Cardiac fibroblast (primary cell): Measurements from ENCODE around the gene KRT6A.
"Not testable (repeated sequence)": the region's sequence is repeated elsewhere in the genome, so short reads cannot be mapped to it uniquely, and the experiment has no call there.

Source experiments
- DNase-seq, 2 donors: peaks; one replicate each; pipeline versions ENCODE4 v3.0.0 to v3.0.0-alpha.2; 2010; ENCODE audit warnings: low read depth in 2 of 2
- H3K4me3 ChIP-seq, 2 donors: replicated peaks in 1 of 2; 1 replicate in 1 of 2; 2 replicates in 1 of 2; pipeline ENCODE4 v1.5.1; 2011; ENCODE audit warnings: low read depth in 2 of 2, low read length in 2 of 2, mild to moderate bottlenecking in 2 of 2, moderate library complexity in 1 of 2
- CTCF ChIP-seq: IDR thresholded peaks from one replicate; pipeline ENCODE4 v1.5.1; 2011; ENCODE audit warnings: low read depth, mild to moderate bottlenecking, low read length, inconsistent platforms

Gene KRT6A

GRCh38 chr12:52448228-52448627 lies 44.8 kb downstream of the KRT6A start:
- TF ChIP-seq CTCF = no peak
- no peak overlapping the region for H3K4me3 ChIP-seq
- DNase-seq = no peak

- not testable (repeated sequence) for H3K4me3 ChIP-seq, DNase-seq
Observed at GRCh38 chr12:52447196-52447595, 45.9 kb downstream of the KRT6A start.

GRCh38 chr12:52446367-52447045 lies 46.6 kb downstream of the KRT6A start:
- H3K4me3 ChIP-seq = no peak overlapping the region
- no peak for DNase-seq
- no peak for TF ChIP-seq CTCF

- DNase-seq = no peak
- no peak for TF ChIP-seq CTCF
- no peak overlapping the region for H3K4me3 ChIP-seq
Observed at GRCh38 chr12:52445876-52446275, 47.2 kb downstream of the KRT6A start.

GRCh38 chr12:52444647-52445595 lies 48.1 kb downstream of the KRT6A start:
- no peak for TF ChIP-seq CTCF
- DNase-seq = no peak
- no peak overlapping the region for H3K4me3 ChIP-seq

- DNase-seq = no peak
- no peak overlapping the region for H3K4me3 ChIP-seq
- TF ChIP-seq CTCF = no peak
Observed at GRCh38 chr12:52443966-52444365, 49.1 kb downstream of the KRT6A start.

- H3K4me3 ChIP-seq = no peak overlapping the region
- TF ChIP-seq CTCF = peak; percentile 31
- DNase-seq = peak; percentile 90 to 95
Observed at GRCh38 chr12:52442600-52443061, 50.4 kb downstream of the KRT6A start.
